Esophagus squamous epithelium (tissue), 5 donors: ENCODE results near the gene KCNMB2. TPM values are rescaled to one million over a fixed set of nuclear protein-coding genes. Genes with fewer than 3 reads are reported as not detected.
"Not testable (repeated sequence)": the region's sequence is repeated elsewhere in the genome, so short reads cannot be mapped to it uniquely, and the experiment has no call there.

Source experiments
- DNase-seq: peaks from one replicate; lab custom pipeline; 2025; lab: John Stamatoyannopoulos, UW
- H3K27ac ChIP-seq, 4 donors: fragments of 200-600 bp; sonication (generic); one replicate each; pipeline ENCODE4 v1.5.1; 2016 to 2019; ENCODE audit warnings: mild to moderate bottlenecking in 1 of 4
- H3K27me3 ChIP-seq, 4 donors: fragments of 200-600 bp; sonication (generic); 1 replicate in 3 of 4; 2 replicates in 1 of 4; pipeline versions ENCODE4 v1.5.1 to v1.6.0; 2017 to 2021; ENCODE audit warnings: antibody characterized with exemption in 1 of 4
- H3K36me3 ChIP-seq, 3 donors: fragments of 200-600 bp; sonication (generic); one replicate each; pipeline ENCODE4 v1.5.1; 2016 to 2019
- H3K4me1 ChIP-seq, 3 donors: fragments of 200-600 bp; sonication (generic); one replicate each; pipeline ENCODE4 v1.5.1; 2017 to 2019
- H3K4me3 ChIP-seq, 4 donors: fragments of 200-600 bp; sonication (generic); 1 replicate in 3 of 4; 2 replicates in 1 of 4; pipeline ENCODE4 v1.5.1; 2016 to 2019; ENCODE audit warnings: mild to moderate bottlenecking in 2 of 4, moderate library complexity in 1 of 4
- H3K9me3 ChIP-seq, 3 donors: fragments of 200-600 bp; sonication (generic); one replicate each; pipeline ENCODE4 v1.5.1; 2016 to 2019
- CTCF ChIP-seq, 6 experiments: fragments of 450-650 bp in 4 of 6; fragments of 200-600 bp in 2 of 6; sonication (generic) in 2 of 6; IDR thresholded peaks; one replicate each; pipeline ENCODE4 v1.5.1; 2016 to 2019; ENCODE audit warnings: antibody characterized with exemption in 6 of 6, mild to moderate bottlenecking in 4 of 6, moderate library complexity in 4 of 6
- POLR2A ChIP-seq, 4 donors: fragments of 450-650 bp; IDR thresholded peaks; one replicate each; pipeline ENCODE4 v1.6.1; 2017; ENCODE audit warnings: antibody characterized with exemption in 4 of 4, mild to moderate bottlenecking in 4 of 4, moderate library complexity in 3 of 4
- WGBS, 2 donors: methylation state at CpG; one replicate each; pipeline ENCODE4 v1.1.5; 2018; 5-methylcytosine and 5-hydroxymethylcytosine counted together
- intact Hi-C: fragments of 100-400 bp; cut with DNase I; formaldehyde crosslinking; loops from one replicate; pipeline ENCODE4 v1.15.0; 2022
- total RNA-seq, 4 donors: library from RNA; depleted of rRNA; stranded (reverse); fragments of >200 nt; gene quantifications; one replicate each; pipeline ENCODE4 v1.1.0, GENCODE V29; 2016
- donor health status: DM: yes; HTN: yes; CAD: no.

KCNMB2 gene
- total RNA-seq, 4 donors from 2014 or later, result 0.19 TPM; not detected in 3

GRCh38 chr3:178512647-178513046, 23.6 kb upstream of the KCNMB2 start:
- Histone ChIP-seq H3K27me3 (no peaks in the 10 kb centered on the region), H3K4me1 (no peaks in the 10 kb centered on the region), H3K27ac (no peak overlapping the region), H3K4me3 (no peak overlapping the region), H3K9me3 (no peaks in the 10 kb centered on the region), H3K36me3 (no peaks in the 10 kb centered on the region)
- no peak for DNase-seq
- WGBS, 2 donors, result 56% methylated on average over 4 to 5 of the region's 5 CpGs
- TF ChIP-seq POLR2A (IDR thresholded peaks at IDR 0.05) (no peak), CTCF (IDR thresholded peaks at IDR 0.05) (no peak)
- intact Hi-C loops, result no loop called here

- Histone ChIP-seq H3K36me3 (no peaks in the 10 kb centered on the region), H3K27me3 (no peaks in the 10 kb centered on the region), H3K4me3 (no peak overlapping the region), H3K27ac (no peak overlapping the region), H3K9me3 (no peaks in the 10 kb centered on the region), H3K4me1 (no peaks in the 10 kb centered on the region)
- intact Hi-C loops, result no loop called here
- WGBS, 2 donors, result 60 to 68% methylated on average over 3 of the region's 3 CpGs
- TF ChIP-seq CTCF (IDR thresholded peaks at IDR 0.05), result no peak
- TF ChIP-seq POLR2A (IDR thresholded peaks at IDR 0.05), result no peak
- no peak for DNase-seq
Measured at GRCh38 chr3:178513546-178514380, 22.5 kb upstream of the KCNMB2 start.

- DNase-seq, result no peak
- Histone ChIP-seq H3K9me3 (no peaks in the 10 kb centered on the region), H3K4me3 (no peak overlapping the region), H3K36me3 (no peaks in the 10 kb centered on the region), H3K27me3 (no peaks in the 10 kb centered on the region), H3K27ac (no peak overlapping the region), H3K4me1 (no peaks in the 10 kb centered on the region)
- WGBS, 2 donors, result 91% methylated on average over 2 of the region's 2 CpGs
- TF ChIP-seq POLR2A (IDR thresholded peaks at IDR 0.05) (no peak), CTCF (IDR thresholded peaks at IDR 0.05) (no peak)
- intact Hi-C loops, result no loop called here
Measured at GRCh38 chr3:178514401-178514800, 21.8 kb upstream of the KCNMB2 start.

GRCh38 chr3:178515076-178515744, 21.0 kb upstream of the KCNMB2 start:
- H3K27me3 ChIP-seq, H3K4me3 ChIP-seq, H3K36me3 ChIP-seq, H3K4me1 ChIP-seq, intact Hi-C loops, H3K27ac ChIP-seq, DNase-seq, H3K9me3 ChIP-seq: not testable (repeated sequence)
- WGBS, 2 donors, result 71% methylated on average over 6 of the region's 6 CpGs

- H3K27ac ChIP-seq, result no peak overlapping the region
- H3K4me1 ChIP-seq, result no peaks in the 10 kb centered on the region
- 79 to 92% methylated on average over 7 of the region's 7 CpGs for WGBS, 2 donors
- H3K9me3 ChIP-seq, result no peaks in the 10 kb centered on the region
- no peak for DNase-seq
- no peak overlapping the region for H3K4me3 ChIP-seq
- intact Hi-C loops, result no loop called here
- no peaks in the 10 kb centered on the region for H3K36me3 ChIP-seq
- no peaks in the 10 kb centered on the region for H3K27me3 ChIP-seq
- TF ChIP-seq CTCF (IDR thresholded peaks at IDR 0.05), result no peak
- no peak for TF ChIP-seq POLR2A (IDR thresholded peaks at IDR 0.05)
Measured at GRCh38 chr3:178517665-178518334, 18.4 kb upstream of the KCNMB2 start.
